ENCODE results near the gene KRT71. TPM values are rescaled to one million over a fixed set of nuclear protein-coding genes. Genes with fewer than 3 reads are reported as not detected.

Gene KRT71
- total RNA-seq, 1 experiment from 2014 or later = not detected

- H2AFZ ChIP-seq = no peak overlapping the region
- no peak overlapping the region for H3K4me3 ChIP-seq
- CTCF ChIA-PET = interaction anchor here (0.9 to 1.9 kb wide), 2 partner anchors 139 to 186 kb away, joined by 3 to 7 read pairs; no protein-coding TSS in a partner anchor
- no peaks in the 10 kb centered on the region for H3K27me3 ChIP-seq (ENCODE audit: insufficient read depth, low read depth)
- POLR2A ChIA-PET (ENCODE audit: unreplicated experiment) = interaction anchor here (0.5 to 0.7 kb wide), 3 partner anchors 238 to 324 kb away, joined by 3 to 6 read pairs (median 3); no protein-coding TSS in a partner anchor
- TF ChIP-seq, protein P1, sequence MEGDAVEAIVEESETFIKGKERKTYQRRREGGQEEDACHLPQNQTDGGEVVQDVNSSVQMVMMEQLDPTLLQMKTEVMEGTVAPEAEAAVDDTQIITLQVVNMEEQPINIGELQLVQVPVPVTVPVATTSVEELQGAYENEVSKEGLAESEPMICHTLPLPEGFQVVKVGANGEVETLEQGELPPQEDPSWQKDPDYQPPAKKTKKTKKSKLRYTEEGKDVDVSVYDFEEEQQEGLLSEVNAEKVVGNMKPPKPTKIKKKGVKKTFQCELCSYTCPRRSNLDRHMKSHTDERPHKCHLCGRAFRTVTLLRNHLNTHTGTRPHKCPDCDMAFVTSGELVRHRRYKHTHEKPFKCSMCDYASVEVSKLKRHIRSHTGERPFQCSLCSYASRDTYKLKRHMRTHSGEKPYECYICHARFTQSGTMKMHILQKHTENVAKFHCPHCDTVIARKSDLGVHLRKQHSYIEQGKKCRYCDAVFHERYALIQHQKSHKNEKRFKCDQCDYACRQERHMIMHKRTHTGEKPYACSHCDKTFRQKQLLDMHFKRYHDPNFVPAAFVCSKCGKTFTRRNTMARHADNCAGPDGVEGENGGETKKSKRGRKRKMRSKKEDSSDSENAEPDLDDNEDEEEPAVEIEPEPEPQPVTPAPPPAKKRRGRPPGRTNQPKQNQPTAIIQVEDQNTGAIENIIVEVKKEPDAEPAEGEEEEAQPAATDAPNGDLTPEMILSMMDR (conservative IDR thresholded peaks at IDR 0.05) = 0 out of 2 replicates have a peak, but pooled peaks have one; percentile 13
- TF ChIP-seq EZH2 (IDR thresholded peaks at IDR 0.05; ENCODE audit: low read depth) = no peak
- H3K79me2 ChIP-seq (ENCODE audit: low read depth) = no peaks in the 10 kb centered on the region
- intact Hi-C loops (cut with micrococcal nuclease; ENCODE audit: unreplicated experiment) = loop anchor here (1.0 to 5.0 kb wide), 2 partner anchors 59 to 89 kb away; partner anchors contain the start of gene KRT6A
- no peaks in the 10 kb centered on the region for H4K20me1 ChIP-seq (ENCODE audit: insufficient read depth)
- no peaks in the 10 kb centered on the region for H3K9me2 ChIP-seq (ENCODE audit: insufficient read depth)
- H3F3A ChIP-seq (ENCODE audit: insufficient read depth, low read depth) = no peaks in the 10 kb centered on the region
- no peaks in the 10 kb centered on the region for H3K9me3 ChIP-seq (ENCODE audit: insufficient read depth, low read depth)
- DNase-seq = peak; percentile 46 to 83
- H3K4me2 ChIP-seq = peak overlapping the region; percentile 58
- 0 out of 2 replicates have a peak overlapping the region, but pooled peaks have one; percentile 14 for H3K27ac ChIP-seq
- no peaks in the 10 kb centered on the region for H3K36me3 ChIP-seq (ENCODE audit: low read depth)
- BruUV-seq (replicated peaks) = no TSS peak
- peaks cover 19% of the 10 kb centered on the region for H3K4me1 ChIP-seq (replicated peaks; ENCODE audit: insufficient read depth)
These were observed 28.5 kb upstream of the KRT71 start for GRCh38 chr12:52581481-52581880.

DNA sequence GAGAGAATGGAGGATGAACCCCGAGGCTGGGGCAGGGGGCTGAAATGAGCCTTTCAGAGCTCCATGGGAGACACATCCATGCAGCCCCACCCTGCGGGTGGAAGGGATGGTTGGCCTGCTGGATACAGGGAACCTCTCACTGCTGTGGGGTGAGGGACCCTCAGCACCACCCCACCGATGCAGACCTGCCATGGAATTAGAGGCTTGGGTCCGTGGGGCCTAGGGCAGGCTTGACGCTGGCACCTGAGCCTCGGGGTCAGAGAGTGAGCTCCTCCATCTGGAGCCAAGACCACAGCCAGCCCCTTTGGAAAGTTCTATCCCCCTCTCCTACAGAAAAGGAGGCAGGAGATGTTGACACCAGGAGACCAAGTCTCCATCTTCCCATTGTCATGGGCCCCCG lies 28.1 kb upstream of the KRT71 start:
- intact Hi-C loops (cut with micrococcal nuclease; ENCODE audit: unreplicated experiment) = loop anchor here (1.0 to 5.0 kb wide), 2 partner anchors 59 to 89 kb away; partner anchors contain the start of gene KRT6A
- no peak overlapping the region for H3K27ac ChIP-seq
- BruUV-seq (replicated peaks) = no TSS peak
- H3F3A ChIP-seq (ENCODE audit: insufficient read depth, low read depth) = no peaks in the 10 kb centered on the region
- H3K4me2 ChIP-seq = 0 out of 2 replicates have a peak overlapping the region, but pooled peaks have one; percentile 58
- ChIA-PET POLR2A (ENCODE audit: unreplicated experiment) (interaction anchor here (0.5 to 0.6 kb wide), 2 partner anchors 239 to 270 kb away, joined by 3 to 6 read pairs; no protein-coding TSS in a partner anchor), CTCF (interaction anchor here (0.9 to 1.9 kb wide), 2 partner anchors 139 to 185 kb away, joined by 3 to 7 read pairs; no protein-coding TSS in a partner anchor)
- H4K20me1 ChIP-seq (ENCODE audit: insufficient read depth) = no peaks in the 10 kb centered on the region
- H2AFZ ChIP-seq = no peak overlapping the region
- no peak for TF ChIP-seq EZH2 (IDR thresholded peaks at IDR 0.05; ENCODE audit: low read depth)
- TF ChIP-seq, protein P1 (conservative IDR thresholded peaks at IDR 0.05) = no peak
- H3K4me1 ChIP-seq (replicated peaks; ENCODE audit: insufficient read depth) = peaks cover 19% of the 10 kb centered on the region
- no peaks in the 10 kb centered on the region for H3K36me3 ChIP-seq (ENCODE audit: low read depth)
- no peaks in the 10 kb centered on the region for H3K27me3 ChIP-seq (ENCODE audit: insufficient read depth, low read depth)
- H3K9me2 ChIP-seq (ENCODE audit: insufficient read depth) = no peaks in the 10 kb centered on the region
- DNase-seq = no peak
- H3K9me3 ChIP-seq (ENCODE audit: insufficient read depth, low read depth) = no peaks in the 10 kb centered on the region
- no peaks in the 10 kb centered on the region for H3K79me2 ChIP-seq (ENCODE audit: low read depth)
- no peak overlapping the region for H3K4me3 ChIP-seq

- POLR2A ChIA-PET (ENCODE audit: unreplicated experiment) = interaction anchor here (0.6 kb wide), 1 partner anchor 274 kb away, joined by 7 read pairs; no protein-coding TSS in a partner anchor
- BruUV-seq (replicated peaks) = no TSS peak
- TF ChIP-seq, protein P1 (conservative IDR thresholded peaks at IDR 0.05) = no peak
- no peak for TF ChIP-seq EZH2 (IDR thresholded peaks at IDR 0.05; ENCODE audit: low read depth)
These were observed 27.6 kb upstream of the KRT71 start for GRCh38 chr12:52580496-52580895.

More at GRCh38 chr12:52580496-52580895, 27.6 kb upstream of the KRT71 start:
- intact Hi-C loops (cut with micrococcal nuclease; ENCODE audit: unreplicated experiment) = loop anchor here (5.0 kb wide), 1 partner anchor 88 kb away; the partner anchor contains the start of gene KRT6A
- no peaks in the 10 kb centered on the region for H4K20me1 ChIP-seq (ENCODE audit: insufficient read depth)
- H3K4me1 ChIP-seq (replicated peaks; ENCODE audit: insufficient read depth) = peaks cover 19% of the 10 kb centered on the region
- H3K36me3 ChIP-seq (ENCODE audit: low read depth) = no peaks in the 10 kb centered on the region
- H3K4me2 ChIP-seq = no peak overlapping the region
- no peaks in the 10 kb centered on the region for H3F3A ChIP-seq (ENCODE audit: insufficient read depth, low read depth)
- H3K4me3 ChIP-seq = no peak overlapping the region
- no peaks in the 10 kb centered on the region for H3K79me2 ChIP-seq (ENCODE audit: low read depth)
- no peaks in the 10 kb centered on the region for H3K9me3 ChIP-seq (ENCODE audit: insufficient read depth, low read depth)
- H2AFZ ChIP-seq = no peak overlapping the region
- H3K27ac ChIP-seq = no peak overlapping the region
- H3K27me3 ChIP-seq (ENCODE audit: insufficient read depth, low read depth) = no peaks in the 10 kb centered on the region
- CTCF ChIA-PET = interaction anchor here (0.9 kb wide), 2 partner anchors 138 to 290 kb away, joined by 3 to 6 read pairs; no protein-coding TSS in a partner anchor
- no peaks in the 10 kb centered on the region for H3K9me2 ChIP-seq (ENCODE audit: insufficient read depth)
- no peak for DNase-seq
